Motor neuron (in vitro differentiated cells): ENCODE results near the gene LSS. TPM values are rescaled to one million over a fixed set of nuclear protein-coding genes. Genes with fewer than 3 reads are reported as not detected.
"Not testable (repeated sequence)": the region's sequence is repeated elsewhere in the genome, so short reads cannot be mapped to it uniquely, and the experiment has no call there.

Experiments used
- ATAC-seq, 8 experiments: fragments of 200-7000 bp; cut with Tn5 transposase; replicated peaks in 6 of 8; 2 replicates each; pipeline ENCODE4 v1.8.0; 2021; ENCODE audit warnings: mild to moderate bottlenecking in 8 of 8, moderate library complexity in 8 of 8
- H3K27ac ChIP-seq, 2 donors: fragments of 250-450 bp; sonication (Bioruptor Pico); 2 replicates each; pipeline ENCODE4 v1.9.0; 2021; ENCODE audit warnings: antibody characterized with exemption in 2 of 2, mild to moderate bottlenecking in 2 of 2, moderate library complexity in 1 of 2
- H3K4me1 ChIP-seq, 2 donors: fragments of 250-450 bp; sonication (Bioruptor Pico); replicated peaks in 1 of 2; 2 replicates each; pipeline ENCODE4 v1.6.1; 2021; ENCODE audit warnings: antibody characterized with exemption in 2 of 2, mild to moderate bottlenecking in 2 of 2, moderate library complexity in 1 of 2
- H3K4me3 ChIP-seq, 5 donors: fragments of 250-450 bp; sonication (Bioruptor Pico); 2 replicates each; pipeline ENCODE4 v1.9.0; 2021; ENCODE audit warnings: antibody characterized with exemption in 5 of 5, mild to moderate bottlenecking in 5 of 5, moderate library complexity in 4 of 5
- WGBS, 10 experiments: fragments of 450-650 bp; shearing (Covaris generic); methylation state at CpG; one replicate each; pipeline ENCODE4 v1.0.0; 2022; 5-methylcytosine and 5-hydroxymethylcytosine counted together
- in situ Hi-C, 9 experiments: fragments of 400-800 bp; cut with MboI; loops; one replicate each; pipeline ENCODE4 v1.15.0; 2021; ENCODE audit warnings: low sequenced_read_pairs in 9 of 9, low pct_unique_long_range_greater_than_20kb in 2 of 9; ENCODE audit not compliant: unreplicated experiment in 9 of 9
- total RNA-seq, 8 experiments: library from RNA; unstranded; fragments of 300-600 nt; gene quantifications; 2 replicates each; pipeline versions ENCODE4 v1.2.3 to v1.2.4, GENCODE V29; 2022

LSS gene
- total RNA-seq, 8 experiments from 2014 or later: 24.5 to 177 (median 51.8) TPM

DNA sequence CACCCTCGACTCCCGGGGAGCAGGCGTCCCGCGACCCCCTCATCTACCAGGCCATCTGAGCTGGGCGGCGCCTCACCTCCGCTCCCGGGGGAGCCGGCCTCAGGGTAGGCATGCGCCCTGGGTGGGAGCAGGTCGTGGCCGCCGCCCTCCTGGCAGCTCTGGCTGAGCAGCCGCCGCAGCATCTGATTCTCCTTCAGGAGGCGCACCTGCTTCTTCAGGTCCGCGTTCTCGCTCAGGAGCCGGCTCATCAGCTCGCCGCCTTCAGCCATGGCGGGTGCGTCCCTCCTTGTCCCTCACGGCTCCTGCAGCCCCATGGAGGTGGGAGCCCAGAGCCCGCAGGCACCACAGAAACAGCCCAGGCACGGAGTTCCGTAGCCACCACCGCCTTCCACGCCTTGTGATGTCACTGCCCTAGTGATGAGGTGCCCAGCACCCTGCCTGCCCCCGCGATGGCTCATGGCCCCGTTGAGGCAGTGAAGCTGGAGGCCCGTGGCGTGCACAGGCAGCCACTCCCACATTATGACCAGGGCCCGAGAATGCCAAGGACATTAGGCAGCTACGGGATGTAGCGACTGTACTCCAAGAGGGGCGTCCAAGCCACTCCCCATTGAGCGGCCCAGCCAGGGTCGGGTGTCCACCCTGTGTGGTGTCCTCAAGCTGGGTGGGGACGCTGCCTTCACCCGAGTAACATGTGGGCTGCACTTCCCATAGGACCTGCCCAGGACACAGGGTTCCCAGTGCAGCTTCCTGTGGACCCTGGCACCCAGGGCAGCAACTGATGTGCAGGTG is 45.8 kb downstream of the LSS start:
- 80% methylated on average over 2 of the region's 44 CpGs; no CpG with 5 or more reads in 9 of the 10 experiments for WGBS, 10 experiments
- Histone ChIP-seq H3K4me3 (no peak overlapping the region), H3K27ac (no peak overlapping the region), H3K4me1 (peaks cover 13 to 20% of the 10 kb centered on the region in 2 donors)
- in situ Hi-C loops: loop anchor here in 1 of 9 experiments (25.0 kb wide), 1 partner anchor 195 kb away; the partner anchor contains the start of gene COL6A1
- ATAC-seq: peak in 1 of 8 experiments; percentile 3

DNA sequence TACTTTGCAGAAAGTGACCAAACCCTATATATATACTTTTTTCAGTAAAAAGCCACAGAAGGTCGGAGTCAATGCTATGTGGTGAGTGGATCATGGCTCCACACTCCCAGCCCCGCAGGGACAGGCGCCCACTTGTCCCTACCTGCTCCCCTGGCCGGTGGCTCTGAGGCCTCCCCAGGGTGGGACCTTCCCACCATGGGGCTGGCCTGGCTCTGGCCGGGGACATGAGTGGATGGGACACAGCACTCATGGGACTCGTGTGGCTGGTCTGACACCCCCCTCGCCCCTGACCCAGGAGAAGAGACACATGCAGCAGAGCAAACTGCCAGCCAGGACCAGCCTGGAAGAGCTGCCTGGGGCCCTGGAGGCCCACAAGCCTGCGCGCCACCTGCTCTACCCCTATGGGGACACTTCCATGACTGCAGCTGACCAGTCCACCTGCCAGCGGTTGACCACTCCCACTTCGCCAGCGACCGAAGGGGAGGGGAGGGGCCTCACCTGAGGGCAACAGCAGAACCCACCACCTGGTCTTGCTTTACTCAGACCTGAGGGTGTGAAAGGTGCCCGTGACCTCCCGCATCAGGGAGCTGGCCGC is 46.5 kb downstream of the LSS start:
- no peak overlapping the region for H3K4me3 ChIP-seq
- ATAC-seq: no peak
- in situ Hi-C loops: loop anchor here in 1 of 9 experiments (25.0 kb wide), 1 partner anchor 195 kb away; the partner anchor contains the start of gene COL6A1
- WGBS, 10 experiments: 60 to 92% (median 77%) methylated on average over 2 to 6 of the region's 16 CpGs; no CpG with 5 or more reads in 5 of the 10 experiments
- H3K27ac ChIP-seq: no peak overlapping the region
- peaks cover 7 to 14% of the 10 kb centered on the region in 2 donors for H3K4me1 ChIP-seq

DNA sequence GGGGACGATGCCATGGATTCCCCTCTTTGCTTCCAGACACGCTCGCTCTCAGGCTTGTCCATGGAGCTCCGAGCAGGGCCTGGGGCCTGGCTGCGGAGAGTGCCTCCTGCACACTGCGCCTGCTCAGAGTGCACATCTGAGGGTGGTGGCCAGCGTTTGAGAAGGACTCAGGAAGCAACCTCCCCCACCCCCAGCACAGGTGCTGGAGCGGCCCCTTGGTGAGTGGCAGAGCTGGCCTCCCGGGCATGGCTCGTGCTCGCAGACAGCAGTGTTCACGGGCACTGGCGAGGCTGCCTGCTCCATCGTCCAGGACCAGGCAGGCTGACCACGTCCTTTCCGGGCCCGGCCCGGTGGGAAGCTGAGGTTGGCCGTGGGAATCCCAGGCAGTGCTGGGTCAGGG is 47.1 kb downstream of the LSS start:
- in situ Hi-C loops: loop anchor here in 1 of 9 experiments (25.0 kb wide), 1 partner anchor 194 kb away; the partner anchor contains the start of gene COL6A1
- 60 to 100% (median 75%) methylated on average over 1 to 4 of the region's 19 CpGs; no CpG with 5 or more reads in 5 of the 10 experiments for WGBS, 10 experiments
- ATAC-seq: no peak
- Histone ChIP-seq H3K4me3 (no peak overlapping the region), H3K4me1 (peaks cover 7 to 14% of the 10 kb centered on the region in 2 donors), H3K27ac (no peak overlapping the region)

DNA sequence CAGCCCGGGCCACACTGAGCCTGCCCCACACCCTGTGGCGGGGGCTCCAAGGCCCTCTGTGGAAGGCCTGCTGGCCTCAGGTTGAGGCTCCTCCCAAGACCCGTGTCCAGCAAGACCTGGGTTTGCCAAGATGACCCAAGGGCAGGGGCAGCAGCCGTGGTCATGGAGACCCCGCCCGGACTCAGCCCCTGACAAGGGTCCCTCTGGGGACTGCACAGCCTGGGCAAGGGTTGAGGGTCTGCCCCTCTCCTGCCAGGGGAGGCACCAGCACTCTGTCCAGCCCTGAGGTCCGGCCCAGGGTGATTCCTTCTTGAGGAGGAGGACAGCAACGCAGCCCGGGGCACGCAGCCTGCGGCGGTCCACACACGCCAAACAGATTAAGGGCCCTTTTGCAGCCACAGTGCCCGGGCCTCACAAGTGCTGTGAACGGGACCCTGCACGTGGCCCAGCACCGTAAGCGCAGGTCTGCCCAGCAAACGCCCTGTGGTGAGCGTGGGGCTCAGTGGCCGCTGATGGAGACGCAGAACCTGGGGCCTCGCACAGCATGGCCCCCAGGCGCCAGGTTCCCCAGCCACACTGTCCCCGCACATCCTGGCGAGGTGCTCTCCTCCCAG is 47.7 kb downstream of the LSS start:
- in situ Hi-C loops: loop anchor here in 1 of 9 experiments (25.0 kb wide), 1 partner anchor 194 kb away; the partner anchor contains the start of gene COL6A1
- no peak for ATAC-seq
- no peak overlapping the region for H3K27ac ChIP-seq
- 79 to 100% (median 87%) methylated on average over 1 to 6 of the region's 26 CpGs; no CpG with 5 or more reads in 6 of the 10 experiments for WGBS, 10 experiments
- peaks cover 6 to 11% of the 10 kb centered on the region in 2 donors for H3K4me1 ChIP-seq
- no peak overlapping the region for H3K4me3 ChIP-seq

DNA sequence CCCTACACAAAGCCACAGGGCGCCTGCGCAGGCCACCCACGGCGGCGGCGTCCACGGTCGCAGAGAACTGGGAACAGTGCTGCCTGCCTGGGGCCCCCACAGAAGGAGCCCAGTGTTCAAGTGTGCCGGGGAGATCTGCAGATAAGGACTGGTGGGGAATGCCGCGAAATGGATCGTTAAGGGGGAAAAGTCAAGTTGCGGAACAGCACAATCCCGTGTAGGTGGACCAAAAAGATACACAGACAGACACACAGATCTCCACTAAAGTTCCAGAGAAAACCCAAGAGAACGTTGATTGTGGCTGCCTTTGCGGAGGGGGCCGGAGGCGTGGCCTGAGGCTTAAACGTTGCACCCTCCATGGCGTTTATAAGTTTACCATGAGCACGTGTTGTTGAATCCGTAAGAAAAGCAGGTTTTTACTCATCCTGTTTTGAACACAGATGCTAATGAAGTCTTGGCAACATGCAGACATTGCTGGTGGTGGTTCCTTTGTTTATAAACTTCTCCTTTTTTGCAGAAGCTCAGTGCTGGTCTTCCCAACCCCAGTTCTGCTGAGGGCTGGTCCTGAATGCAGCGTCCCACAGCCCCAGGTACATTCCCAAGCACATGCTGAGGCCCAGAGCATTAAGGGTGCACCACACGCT is 48.4 kb downstream of the LSS start:
- 57 to 86% (median 68%) methylated on average over 1 to 18 of the region's 24 CpGs; no CpG with 5 or more reads in 2 of the 10 experiments for WGBS, 10 experiments
- ATAC-seq: no peak
- in situ Hi-C loops: loop anchor here in 1 of 9 experiments (25.0 kb wide), 1 partner anchor 193 kb away; the partner anchor contains the start of gene COL6A1
- Histone ChIP-seq H3K4me3 (no peak overlapping the region), H3K4me1 (peaks cover 0 to 5% of the 10 kb centered on the region in 2 donors), H3K27ac (no peak overlapping the region)

DNA sequence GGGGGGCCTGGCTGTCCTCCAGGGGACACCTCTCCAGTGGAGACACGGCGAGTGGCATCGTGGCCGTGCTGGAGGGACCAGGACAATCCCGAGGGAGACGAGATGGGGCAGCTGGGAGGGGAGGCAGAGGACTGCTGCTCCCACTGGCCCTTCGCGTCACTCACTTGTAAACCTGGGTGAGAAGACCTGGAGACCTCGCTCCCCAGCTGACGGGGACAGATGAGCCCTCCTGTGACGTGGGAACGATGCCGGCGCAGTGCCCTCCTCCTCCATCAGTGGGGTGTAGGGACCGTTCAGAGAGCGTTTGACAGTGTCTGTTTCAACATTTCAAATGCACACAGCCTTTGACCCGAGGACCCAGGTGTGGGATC is 48.9 kb downstream of the LSS start:
- H3K4me3 ChIP-seq: no peak overlapping the region
- peaks cover 0 to 5% of the 10 kb centered on the region in 2 donors for H3K4me1 ChIP-seq
- WGBS, 10 experiments: 75 to 100% (median 79%) methylated on average over 2 to 7 of the region's 17 CpGs; no CpG with 5 or more reads in 6 of the 10 experiments
- no peak overlapping the region for H3K27ac ChIP-seq
- in situ Hi-C loops: loop anchor here in 1 of 9 experiments (25.0 kb wide), 1 partner anchor 192 kb away; the partner anchor contains the start of gene COL6A1
- ATAC-seq: no peak

DNA sequence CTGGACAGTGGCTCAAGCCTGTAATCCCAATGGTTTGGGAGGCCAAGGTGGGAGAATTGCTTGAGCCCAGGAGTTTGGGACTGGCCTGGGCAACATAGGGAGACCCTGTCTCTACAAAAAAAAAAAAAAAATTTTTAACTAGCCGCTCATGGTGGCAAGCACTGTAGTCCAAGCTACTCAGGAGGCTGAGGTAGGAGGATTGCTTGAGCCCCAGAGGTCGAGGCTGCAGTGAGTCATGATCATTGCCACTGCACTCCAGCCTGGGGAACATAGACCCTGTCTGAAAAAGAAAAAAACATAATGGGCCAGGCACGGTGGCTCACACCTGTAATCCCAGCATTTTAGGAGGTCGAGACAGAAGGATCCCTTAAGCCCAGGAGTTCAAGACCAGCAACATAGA is 49.6 kb downstream of the LSS start:
- no peak overlapping the region for H3K4me3 ChIP-seq
- in situ Hi-C loops: loop anchor here in 1 of 9 experiments (25.0 kb wide), 1 partner anchor 192 kb away; the partner anchor contains the start of gene COL6A1
- peaks cover 0 to 5% of the 10 kb centered on the region in 2 donors for H3K4me1 ChIP-seq
- ATAC-seq: no peak
- 59 to 97% (median 80%) methylated on average over 1 to 4 of the region's 4 CpGs; no CpG with 5 or more reads in 1 of the 10 experiments for WGBS, 10 experiments
- no peak overlapping the region for H3K27ac ChIP-seq

DNA sequence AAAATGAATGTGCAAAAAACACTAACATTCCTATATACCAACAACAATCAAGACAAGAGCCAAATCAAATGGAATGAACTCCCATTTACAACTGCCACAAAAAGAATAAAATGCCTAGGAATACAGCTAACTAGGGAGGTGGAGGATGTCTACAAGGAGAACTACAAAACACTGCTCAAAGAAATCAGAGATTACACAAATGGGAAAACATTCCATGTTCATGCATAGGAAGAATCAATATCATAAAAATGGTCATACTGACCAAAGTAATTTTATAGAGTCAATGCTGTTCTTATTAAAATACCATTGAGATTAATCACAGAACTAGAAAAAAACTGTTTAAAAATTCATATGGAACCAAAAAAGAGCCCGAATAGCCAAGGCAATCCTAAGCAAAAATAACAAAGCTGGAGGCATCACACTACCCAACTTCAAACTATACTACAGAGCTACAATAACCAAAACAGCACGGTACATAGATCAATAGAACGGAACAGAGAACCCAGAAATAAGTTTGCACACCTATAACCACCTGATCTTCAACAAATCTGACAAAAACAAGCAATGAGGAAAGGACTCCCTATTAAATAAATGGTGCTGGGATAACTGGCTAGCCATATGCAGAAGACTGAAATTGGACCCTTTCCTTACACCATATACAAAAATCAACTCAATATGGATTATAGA is 52.0 kb downstream of the LSS start:
- 40 to 96% (median 82%) methylated on average over 1 to 3 of the region's 3 CpGs; no CpG with 5 or more reads in 2 of the 10 experiments for WGBS, 10 experiments
- H3K4me3 ChIP-seq, ATAC-seq, H3K27ac ChIP-seq, H3K4me1 ChIP-seq: not testable (repeated sequence)
- in situ Hi-C loops: loop anchor here in 1 of 9 experiments (25.0 kb wide), 1 partner anchor 189 kb away; the partner anchor contains the start of gene COL6A1

DNA sequence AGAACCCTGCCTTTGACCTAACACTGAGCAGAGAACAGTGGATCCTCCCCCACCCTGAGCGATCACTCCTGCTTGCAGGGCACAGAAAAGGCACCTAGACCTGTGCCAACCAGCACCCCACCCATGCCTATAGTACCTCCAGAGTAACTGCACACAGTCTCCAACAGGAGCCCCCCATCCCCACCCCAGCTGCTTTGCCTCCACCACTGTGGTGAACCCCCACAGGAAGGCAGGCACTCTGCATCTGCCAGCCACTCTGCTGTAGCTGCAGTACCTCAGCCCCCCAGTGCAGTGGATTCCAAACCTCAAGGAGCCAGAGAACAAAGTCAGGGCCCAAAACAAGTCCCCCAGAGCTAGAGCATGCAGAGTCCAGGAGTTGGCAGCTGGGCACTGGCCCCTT is 55.0 kb downstream of the LSS start:
- ATAC-seq: no peak
- H3K4me3 ChIP-seq: no peak overlapping the region
- H3K4me1 ChIP-seq: no peaks in the 10 kb centered on the region
- H3K27ac ChIP-seq: no peak overlapping the region
- WGBS, 10 experiments: 100% methylated on average over 1 of the region's 1 CpG; no CpG with 5 or more reads in 9 of the 10 experiments
- in situ Hi-C loops: no loop called here

DNA sequence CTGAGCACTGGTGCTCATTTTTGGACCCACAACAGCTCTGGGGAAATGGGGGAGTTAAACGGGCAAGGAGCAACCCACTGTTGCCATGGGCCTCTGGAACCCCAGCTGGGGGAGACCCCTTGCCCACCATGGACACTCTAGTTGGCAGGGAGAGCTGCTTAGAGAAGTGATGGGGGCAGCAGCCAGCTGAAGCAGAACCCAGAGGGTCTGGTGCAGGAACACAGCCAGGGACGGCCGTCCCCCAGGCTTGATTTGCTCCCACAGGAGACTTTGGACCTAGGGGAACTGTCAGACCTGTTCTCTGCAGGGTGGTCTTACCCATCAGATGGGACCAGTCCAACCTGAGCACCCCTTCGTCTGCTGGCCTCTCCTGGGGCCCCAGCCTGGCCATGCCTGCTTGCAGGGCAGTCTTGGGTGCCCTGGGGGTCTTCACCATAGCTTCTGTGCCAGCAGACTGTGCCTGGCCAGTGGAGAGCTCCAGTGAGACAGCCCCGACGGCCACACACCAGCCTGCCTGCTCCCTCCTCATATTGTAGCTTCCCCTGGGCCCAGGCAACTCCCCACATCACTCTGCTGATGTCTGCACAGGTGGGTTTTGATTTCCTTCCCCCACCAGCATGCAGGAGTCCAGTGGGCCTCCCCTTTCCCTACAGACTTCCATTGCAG is 55.6 kb downstream of the LSS start:
- in situ Hi-C loops: no loop called here
- WGBS, 10 experiments: 0 to 92% (median 31%) methylated on average over 1 to 2 of the region's 6 CpGs; no CpG with 5 or more reads in 6 of the 10 experiments
- no peak overlapping the region for H3K27ac ChIP-seq
- H3K4me1 ChIP-seq: no peaks in the 10 kb centered on the region
- ATAC-seq: no peak
- H3K4me3 ChIP-seq: no peak overlapping the region

DNA sequence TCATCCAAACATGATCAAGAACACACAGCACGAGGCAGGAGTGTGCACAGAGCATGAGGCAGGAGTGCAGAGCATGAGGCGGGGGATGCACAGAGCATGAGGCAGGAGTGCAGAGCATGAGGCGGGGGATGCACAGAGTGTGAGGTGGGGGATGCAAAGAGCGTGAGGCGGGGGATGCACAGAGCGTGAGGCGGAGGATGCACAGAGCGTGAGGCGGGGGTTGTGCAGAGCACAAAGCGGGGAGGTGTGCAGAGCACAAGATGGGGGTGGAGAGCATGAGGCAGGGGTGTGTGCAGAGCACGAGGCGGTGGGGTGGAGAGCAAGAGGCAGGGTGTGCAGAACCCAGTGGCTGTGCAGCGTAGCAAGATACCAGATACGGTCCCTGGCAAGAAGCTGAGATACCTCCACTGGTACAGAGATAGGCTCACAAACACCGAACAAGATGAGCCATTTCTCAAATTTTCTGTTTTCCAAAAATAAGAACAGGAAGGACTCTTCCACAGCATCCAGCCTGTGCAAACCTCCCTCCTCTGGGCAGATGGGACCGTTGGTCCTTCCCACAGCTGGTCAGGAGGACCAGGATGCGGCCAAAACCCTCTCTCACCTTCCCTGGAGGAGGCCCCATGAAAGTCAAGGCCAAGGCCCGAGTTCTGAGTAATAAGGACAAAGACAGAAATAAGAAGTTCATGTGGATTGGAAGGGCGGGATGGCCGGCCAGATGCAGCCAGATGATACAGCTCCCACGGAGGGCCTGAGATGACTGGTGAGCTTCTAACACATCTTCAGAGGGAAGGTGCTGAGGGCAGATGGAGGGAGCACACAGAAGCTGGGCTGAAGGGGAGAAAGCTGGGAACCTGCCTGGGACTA is 56.3 kb downstream of the LSS start:
- WGBS, 10 experiments: 63 to 100% (median 93%) methylated on average over 1 to 9 of the region's 21 CpGs; no CpG with 5 or more reads in 3 of the 10 experiments
- in situ Hi-C loops: no loop called here
- H3K27ac ChIP-seq: no peak overlapping the region
- peak in 4 of 8 experiments; percentile 29 to 41 (median 38) for ATAC-seq
- no peaks in the 10 kb centered on the region for H3K4me1 ChIP-seq
- H3K4me3 ChIP-seq: no peak overlapping the region
